Lower lobe of right lung (tissue), 2 donors: ENCODE data around the gene TRDMT1. TPM values are rescaled to one million over a fixed set of nuclear protein-coding genes. Genes with fewer than 3 reads are reported as not detected.

Source experiments
- ATAC-seq, 2 donors: fragments of 200-7000 bp; cut with Tn5 transposase; one replicate each; pipeline ENCODE4 v1.9.1; 2020 to 2022; ENCODE audit warnings: mild to moderate bottlenecking in 2 of 2, moderate library complexity in 2 of 2
- DNase-seq: peaks from one replicate; pipeline ENCODE4 v3.0.0-alpha.2; 2020
- H3K27ac ChIP-seq: fragments of 200-600 bp; one replicate; pipeline ENCODE4 v1.8.0; 2022
- H3K27me3 ChIP-seq: fragments of 200-600 bp; one replicate; pipeline ENCODE4 v1.8.0; 2022; ENCODE audit warnings: low read depth
- H3K36me3 ChIP-seq: fragments of 200-600 bp; one replicate; pipeline ENCODE4 v1.8.0; 2022; ENCODE audit warnings: mild to moderate bottlenecking
- H3K4me1 ChIP-seq: fragments of 200-600 bp; one replicate; pipeline ENCODE4 v1.8.0; 2022
- H3K4me3 ChIP-seq: fragments of 200-600 bp; one replicate; pipeline ENCODE4 v1.8.0; 2022; ENCODE audit warnings: mild to moderate bottlenecking
- H3K9me3 ChIP-seq: fragments of 200-600 bp; one replicate; pipeline ENCODE4 v1.8.0; 2022
- intact Hi-C: fragments of 100-400 bp; cut with DNase I; formaldehyde crosslinking; loops from one replicate; pipeline ENCODE4 v1.11.0; 2022
- total RNA-seq: library from RNA; stranded (reverse); fragmentation: NEBNext Ultra II Directional; extraction: Animal tissue kit (Norgen Biotek cat#: 25700); gene quantifications from one replicate; pipeline ENCODE4 v1.2.1, GENCODE V29; 2021
- TF ChIP-seq, protein P1 (sequence below): fragments of 200-600 bp; IDR thresholded peaks from one replicate; pipeline ENCODE4 v1.8.0; 2022; ENCODE audit warnings: antibody characterized with exemption, mild to moderate bottlenecking
- donor health status: DM: no; HTN: yes; CAD: no; lungs with severe emphysema.

Gene TRDMT1
- total RNA-seq, 1 donor from 2014 or later, result 7.9 TPM

DNA sequence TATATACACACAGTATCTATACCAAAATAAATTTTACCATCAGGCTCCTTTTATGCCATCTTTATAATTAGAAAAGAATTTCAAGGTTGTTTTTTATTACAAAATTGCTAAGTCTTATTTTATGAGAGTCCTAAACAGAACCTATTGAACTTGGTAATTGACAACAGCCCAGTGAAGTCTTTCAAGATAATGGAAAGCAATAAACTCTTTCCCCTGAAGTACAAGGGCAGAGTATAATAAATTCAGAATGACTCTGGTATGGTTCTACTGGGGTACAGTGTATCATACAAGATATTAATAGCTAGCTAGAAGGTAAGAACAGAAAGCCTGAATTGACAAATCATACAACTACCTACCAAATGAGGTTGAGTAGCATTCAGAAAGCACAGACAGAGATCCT is 45.6 kb downstream of the TRDMT1 start:
- TF ChIP-seq, protein P1, sequence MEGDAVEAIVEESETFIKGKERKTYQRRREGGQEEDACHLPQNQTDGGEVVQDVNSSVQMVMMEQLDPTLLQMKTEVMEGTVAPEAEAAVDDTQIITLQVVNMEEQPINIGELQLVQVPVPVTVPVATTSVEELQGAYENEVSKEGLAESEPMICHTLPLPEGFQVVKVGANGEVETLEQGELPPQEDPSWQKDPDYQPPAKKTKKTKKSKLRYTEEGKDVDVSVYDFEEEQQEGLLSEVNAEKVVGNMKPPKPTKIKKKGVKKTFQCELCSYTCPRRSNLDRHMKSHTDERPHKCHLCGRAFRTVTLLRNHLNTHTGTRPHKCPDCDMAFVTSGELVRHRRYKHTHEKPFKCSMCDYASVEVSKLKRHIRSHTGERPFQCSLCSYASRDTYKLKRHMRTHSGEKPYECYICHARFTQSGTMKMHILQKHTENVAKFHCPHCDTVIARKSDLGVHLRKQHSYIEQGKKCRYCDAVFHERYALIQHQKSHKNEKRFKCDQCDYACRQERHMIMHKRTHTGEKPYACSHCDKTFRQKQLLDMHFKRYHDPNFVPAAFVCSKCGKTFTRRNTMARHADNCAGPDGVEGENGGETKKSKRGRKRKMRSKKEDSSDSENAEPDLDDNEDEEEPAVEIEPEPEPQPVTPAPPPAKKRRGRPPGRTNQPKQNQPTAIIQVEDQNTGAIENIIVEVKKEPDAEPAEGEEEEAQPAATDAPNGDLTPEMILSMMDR, result no peak
- ATAC-seq, result no peak
- no peak overlapping the region for H3K27ac ChIP-seq
- H3K36me3 ChIP-seq, result no peaks in the 10 kb centered on the region
- H3K27me3 ChIP-seq, result no peaks in the 10 kb centered on the region
- H3K4me3 ChIP-seq, result no peak overlapping the region
- H3K4me1 ChIP-seq, result no peaks in the 10 kb centered on the region
- no peak for DNase-seq
- intact Hi-C loops, result no loop called here
- H3K9me3 ChIP-seq, result no peaks in the 10 kb centered on the region

DNA sequence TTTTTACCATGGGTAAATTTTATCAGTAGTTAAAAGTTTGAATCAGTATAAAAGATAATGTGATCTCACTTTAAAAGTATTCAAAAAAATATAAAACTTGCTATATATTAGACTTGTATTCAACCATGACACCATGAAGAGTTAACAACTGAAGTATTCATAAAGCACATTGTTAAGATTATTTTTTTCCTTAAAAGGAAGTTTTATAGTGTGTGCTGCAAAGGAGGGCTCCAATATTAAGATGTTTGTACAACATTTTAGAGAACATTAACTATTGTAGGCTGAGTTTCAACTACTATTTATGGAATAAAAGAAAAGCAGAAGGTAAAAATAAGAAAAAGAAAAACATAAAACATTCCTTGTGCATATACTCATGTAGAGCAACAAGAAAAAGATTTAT is 47.4 kb downstream of the TRDMT1 start:
- no peak for DNase-seq
- intact Hi-C loops, result no loop called here

DNA sequence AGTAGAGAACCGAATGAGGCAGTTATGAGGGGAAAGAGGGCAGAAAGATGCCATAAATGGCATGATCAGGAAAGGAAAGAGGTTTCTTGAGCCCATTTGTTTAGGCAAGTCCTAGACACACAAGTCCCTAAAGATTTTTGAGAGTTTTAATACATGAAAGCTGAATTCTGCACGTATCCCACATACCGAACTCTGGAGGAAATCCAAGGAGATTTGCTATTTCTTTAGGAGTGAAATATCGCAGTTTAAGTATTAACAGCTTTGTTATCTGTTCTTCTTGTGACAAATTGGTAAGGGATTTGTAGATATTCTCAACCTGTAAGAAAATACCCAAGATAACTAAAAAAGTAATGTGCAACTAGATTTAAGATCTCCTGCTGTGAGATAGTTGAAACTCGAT is 48.2 kb downstream of the TRDMT1 start:
- no peaks in the 10 kb centered on the region for H3K4me1 ChIP-seq
- TF ChIP-seq, protein P1, result no peak
- H3K27ac ChIP-seq, result no peak overlapping the region
- ATAC-seq (no peak), DNase-seq (no peak)
- no peaks in the 10 kb centered on the region for H3K27me3 ChIP-seq
- H3K9me3 ChIP-seq, result no peaks in the 10 kb centered on the region
- intact Hi-C loops, result no loop called here
- no peaks in the 10 kb centered on the region for H3K36me3 ChIP-seq
- H3K4me3 ChIP-seq, result no peak overlapping the region

More for the DNA sequence above, 47.4 kb downstream of the TRDMT1 start:
- TF ChIP-seq, protein P1, result no peak
- ATAC-seq, result no peak
- no peaks in the 10 kb centered on the region for H3K4me1 ChIP-seq
- H3K27me3 ChIP-seq, result no peaks in the 10 kb centered on the region
- H3K36me3 ChIP-seq, result no peaks in the 10 kb centered on the region
- H3K27ac ChIP-seq, result no peak overlapping the region
- H3K4me3 ChIP-seq, result no peak overlapping the region
- no peaks in the 10 kb centered on the region for H3K9me3 ChIP-seq

DNA sequence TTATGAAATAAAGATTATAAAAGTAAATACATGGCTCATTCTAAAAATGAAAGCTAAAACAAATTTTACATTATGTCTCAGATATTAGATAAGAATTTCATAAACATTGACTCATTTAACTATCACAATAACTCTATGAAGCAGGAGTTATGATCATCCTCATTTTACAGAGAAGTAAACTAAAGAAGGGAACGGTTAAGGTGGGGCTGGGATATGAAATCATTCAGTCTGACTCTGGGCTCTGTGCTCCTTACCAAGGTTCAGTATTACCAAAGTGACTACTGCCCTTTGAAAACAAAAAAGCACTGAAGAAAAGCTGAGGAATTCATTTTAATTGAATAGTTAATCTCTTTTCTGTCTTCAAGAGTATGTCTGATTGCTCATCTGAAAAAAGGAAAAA is 49.8 kb downstream of the TRDMT1 start:
- H3K27ac ChIP-seq, result no peak overlapping the region
- TF ChIP-seq, protein P1, result no peak
- H3K27me3 ChIP-seq, result no peaks in the 10 kb centered on the region
- intact Hi-C loops, result no loop called here
- H3K36me3 ChIP-seq, result no peaks in the 10 kb centered on the region
- no peak overlapping the region for H3K4me3 ChIP-seq
- no peaks in the 10 kb centered on the region for H3K9me3 ChIP-seq
- ATAC-seq (no peak), DNase-seq (no peak)
- no peaks in the 10 kb centered on the region for H3K4me1 ChIP-seq

DNA sequence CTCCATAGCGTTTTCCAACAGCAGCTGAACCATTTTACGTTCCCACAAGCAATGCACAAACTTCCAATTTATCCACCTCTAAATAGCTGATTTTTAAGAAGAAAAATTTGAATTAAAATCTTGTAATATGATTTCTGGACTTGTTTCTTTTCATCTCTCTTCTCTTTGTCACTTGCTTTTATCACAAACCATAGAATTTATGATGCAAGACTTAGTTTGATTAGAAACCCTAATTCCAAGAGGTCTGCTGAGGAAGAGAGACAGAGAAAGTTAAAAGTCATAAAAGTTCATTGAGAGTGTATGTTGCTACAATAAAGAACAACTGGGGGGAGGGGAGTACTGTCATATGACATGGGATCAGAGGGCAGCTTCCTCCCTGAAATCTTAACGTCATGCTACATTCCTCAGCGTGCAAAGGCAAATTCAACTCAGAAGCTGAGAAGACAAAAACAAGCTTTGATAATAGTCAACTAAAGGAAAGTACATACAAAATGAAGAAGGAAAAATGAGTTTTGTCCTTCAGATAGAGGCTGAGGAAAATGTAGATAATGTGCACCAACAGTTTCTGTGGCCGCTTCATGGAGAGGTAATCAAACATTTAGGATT is 53.5 kb downstream of the TRDMT1 start:
- Histone ChIP-seq H3K27me3 (no peaks in the 10 kb centered on the region), H3K9me3 (no peaks in the 10 kb centered on the region), H3K4me3 (no peak overlapping the region), H3K36me3 (no peaks in the 10 kb centered on the region), H3K4me1 (no peaks in the 10 kb centered on the region), H3K27ac (no peak overlapping the region)
- intact Hi-C loops, result no loop called here
- TF ChIP-seq, protein P1, result no peak
- no peak for ATAC-seq
- no peak for DNase-seq

DNA sequence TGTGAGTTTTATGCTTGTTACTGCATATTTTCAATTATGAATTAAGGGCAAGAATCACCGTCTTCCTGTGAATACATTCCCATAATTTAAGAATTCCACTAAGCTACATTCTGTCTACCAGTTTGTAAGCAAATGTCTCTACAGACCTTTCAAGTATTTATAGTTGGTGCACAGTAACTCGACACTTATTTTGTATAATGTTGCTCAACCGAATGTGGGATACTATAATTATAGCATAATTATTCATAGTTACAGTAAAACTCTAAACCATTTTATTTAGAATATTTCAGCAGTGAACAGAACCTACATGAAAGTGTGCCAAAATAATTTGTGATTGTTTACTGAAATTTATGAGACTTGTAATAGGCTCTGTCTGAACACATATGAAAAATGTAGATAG is 54.6 kb downstream of the TRDMT1 start:
- no peak for ATAC-seq
- intact Hi-C loops, result no loop called here
- TF ChIP-seq, protein P1, result no peak
- Histone ChIP-seq H3K4me3 (no peak overlapping the region), H3K27me3 (no peaks in the 10 kb centered on the region), H3K9me3 (no peaks in the 10 kb centered on the region), H3K36me3 (no peaks in the 10 kb centered on the region), H3K4me1 (no peaks in the 10 kb centered on the region), H3K27ac (no peak overlapping the region)
- DNase-seq, result no peak
